ENCODE results near the gene SNTG2. TPM values are rescaled to one million over a fixed set of nuclear protein-coding genes. Genes with fewer than 3 reads are reported as not detected.
A peak's percentile ranks its signal among the peaks of the same experiment; 100 is the strongest.

Gene SNTG2
- total RNA-seq, 1 donor from 2014 or later: 0.47 TPM

- no peak for TF ChIP-seq CTCF (IDR thresholded peaks at IDR 0.05; ENCODE audit: borderline replicate concordance)
- intact Hi-C loops (cut with micrococcal nuclease): no loop called here
- no peaks in the 10 kb centered on the region for H3K36me3 ChIP-seq
- H3K4me3 ChIP-seq: no peak overlapping the region
- DNase-seq: no peak
- H3K4me1 ChIP-seq: no peaks in the 10 kb centered on the region
- H3K27me3 ChIP-seq (ENCODE audit: low read depth): peaks cover 32% of the 10 kb centered on the region
- no peak overlapping the region for H3K27ac ChIP-seq (replicated peaks)
- H3K9me3 ChIP-seq (replicated peaks): peaks cover 30% of the 10 kb centered on the region
Measured at GRCh38 chr2:1272835-1273234, 322.2 kb downstream of the SNTG2 start.

GRCh38 chr2:1277634-1278033 lies 327.0 kb downstream of the SNTG2 start:
- intact Hi-C loops (cut with micrococcal nuclease): no loop called here
- Histone ChIP-seq H3K9me3 (replicated peaks) (peaks cover 30% of the 10 kb centered on the region), H3K36me3 (no peaks in the 10 kb centered on the region), H3K27me3 (ENCODE audit: low read depth) (peaks cover 29% of the 10 kb centered on the region), H3K27ac (replicated peaks) (no peak overlapping the region), H3K4me1 (peaks cover 9% of the 10 kb centered on the region), H3K4me3 (no peak overlapping the region)
- TF ChIP-seq CTCF (IDR thresholded peaks at IDR 0.05; ENCODE audit: borderline replicate concordance): no peak
- no peak for DNase-seq

GRCh38 chr2:1278125-1278524 lies 327.5 kb downstream of the SNTG2 start:
- peaks cover 32% of the 10 kb centered on the region for H3K27me3 ChIP-seq (ENCODE audit: low read depth)
- H3K27ac ChIP-seq (replicated peaks): no peak overlapping the region
- H3K4me3 ChIP-seq: no peak overlapping the region
- intact Hi-C loops (cut with micrococcal nuclease): no loop called here
- peaks cover 30% of the 10 kb centered on the region for H3K9me3 ChIP-seq (replicated peaks)
- peaks cover 12% of the 10 kb centered on the region for H3K4me1 ChIP-seq
- no peaks in the 10 kb centered on the region for H3K36me3 ChIP-seq
- no peak for DNase-seq
- TF ChIP-seq CTCF (IDR thresholded peaks at IDR 0.05; ENCODE audit: borderline replicate concordance): no peak

- Histone ChIP-seq H3K36me3 (no peaks in the 10 kb centered on the region), H3K4me1 (peaks cover 12% of the 10 kb centered on the region), H3K27me3 (ENCODE audit: low read depth) (peaks cover 39% of the 10 kb centered on the region), H3K27ac (replicated peaks) (no peak overlapping the region), H3K9me3 (replicated peaks) (peaks cover 29% of the 10 kb centered on the region), H3K4me3 (no peak overlapping the region)
- no peak for DNase-seq
- TF ChIP-seq CTCF (IDR thresholded peaks at IDR 0.05; ENCODE audit: borderline replicate concordance): no peak
- intact Hi-C loops (cut with micrococcal nuclease): no loop called here
Measured at GRCh38 chr2:1278861-1279260, 328.2 kb downstream of the SNTG2 start.

- H3K27me3 ChIP-seq (ENCODE audit: low read depth): peaks cover 68% of the 10 kb centered on the region
- H3K4me1 ChIP-seq: peaks cover 12% of the 10 kb centered on the region
- no peak overlapping the region for H3K4me3 ChIP-seq
- no peak overlapping the region for H3K27ac ChIP-seq (replicated peaks)
- intact Hi-C loops (cut with micrococcal nuclease): no loop called here
- TF ChIP-seq CTCF (IDR thresholded peaks at IDR 0.05; ENCODE audit: borderline replicate concordance): no peak
- peak; percentile 33 for DNase-seq
- H3K9me3 ChIP-seq (replicated peaks): no peaks in the 10 kb centered on the region
- no peaks in the 10 kb centered on the region for H3K36me3 ChIP-seq
Measured at GRCh38 chr2:1282552-1282951, 331.9 kb downstream of the SNTG2 start.

Data from left ventricle myocardium inferior (tissue), 1 donor.